ENCODE results near the gene RNASE1. TPM values are rescaled to one million over a fixed set of nuclear protein-coding genes. Genes with fewer than 3 reads are reported as not detected.
"Not testable (repeated sequence)": the region's sequence is repeated elsewhere in the genome, so short reads cannot be mapped to it uniquely, and the experiment has no call there.

RNASE1 gene
- total and polyA plus RNA-seq, 2 donors (not counting 1 experiment from before 2014, with no cell fraction given) = 0.25 to 0.81 TPM

DNA sequence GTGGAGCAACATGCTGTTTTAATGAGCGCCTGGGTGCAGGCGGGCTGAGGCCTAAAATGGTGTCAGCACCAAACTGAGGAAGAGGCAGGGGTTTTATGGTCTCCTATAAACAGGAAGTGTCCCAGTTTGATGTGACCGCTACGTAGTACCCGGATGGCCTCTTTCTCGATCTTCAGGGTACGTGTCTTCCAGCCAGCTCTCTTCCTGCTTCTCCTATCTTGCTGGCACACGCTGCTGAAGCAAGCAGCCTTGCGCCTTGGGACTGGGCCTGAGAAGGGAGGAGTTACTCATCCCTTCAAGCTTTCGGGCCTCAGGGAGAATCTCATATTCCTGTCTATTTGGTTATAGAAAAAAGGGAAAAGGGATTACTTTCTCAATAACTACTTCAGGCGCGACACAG lies 28.2 kb upstream of the RNASE1 start:
- POLR2A ChIA-PET = no interaction called here
- Mint-ChIP-seq H3K9me3 (ENCODE audit: insufficient read depth) (no peaks in the 10 kb centered on the region), H3K27me3 (peaks cover 6% of the 10 kb centered on the region), H3K4me3 (no peak overlapping the region), H3K4me1 (no peaks in the 10 kb centered on the region), H3K27ac (no peak overlapping the region)
- H4K20me1 ChIP-seq (ENCODE audit: control insufficient read depth, insufficient read depth, low read length, poor library complexity, severe bottlenecking) = no peaks in the 10 kb centered on the region
- DNase-seq (no peak), ATAC-seq (ENCODE audit: low read depth) (no peak)
- no peaks in the 10 kb centered on the region for H3K4me1 ChIP-seq (ENCODE audit: control insufficient read depth in 2 of 2, insufficient read depth in 2 of 2, low read length in 2 of 2)
- no peaks in the 10 kb centered on the region for H3K79me2 ChIP-seq (ENCODE audit: control insufficient read depth, insufficient read depth, low read length)
- H2AFZ ChIP-seq (ENCODE audit: insufficient read depth, low read depth, low read length, poor library complexity, severe bottlenecking) = no peak overlapping the region
- no peaks in the 10 kb centered on the region for H3K36me3 ChIP-seq (replicated peaks in 1 of 2; ENCODE audit: control extremely low read depth in 1 of 2, control insufficient read depth in 1 of 2, extremely low read depth in 1 of 2, insufficient read depth in 2 of 2, low read length in 1 of 2)
- no peaks in the 10 kb centered on the region for H3K27me3 ChIP-seq (replicated peaks in 1 of 4; ENCODE audit: control extremely low read depth in 1 of 4, control insufficient read depth in 3 of 4, insufficient read depth in 4 of 4, low read length in 3 of 4)
- TF ChIP-seq EZH2 (IDR thresholded peaks at IDR 0.05; ENCODE audit: borderline replicate concordance, insufficient read depth, low read depth, low read length, poor library complexity, severe bottlenecking) = no peak
- TF ChIP-seq, protein P1, sequence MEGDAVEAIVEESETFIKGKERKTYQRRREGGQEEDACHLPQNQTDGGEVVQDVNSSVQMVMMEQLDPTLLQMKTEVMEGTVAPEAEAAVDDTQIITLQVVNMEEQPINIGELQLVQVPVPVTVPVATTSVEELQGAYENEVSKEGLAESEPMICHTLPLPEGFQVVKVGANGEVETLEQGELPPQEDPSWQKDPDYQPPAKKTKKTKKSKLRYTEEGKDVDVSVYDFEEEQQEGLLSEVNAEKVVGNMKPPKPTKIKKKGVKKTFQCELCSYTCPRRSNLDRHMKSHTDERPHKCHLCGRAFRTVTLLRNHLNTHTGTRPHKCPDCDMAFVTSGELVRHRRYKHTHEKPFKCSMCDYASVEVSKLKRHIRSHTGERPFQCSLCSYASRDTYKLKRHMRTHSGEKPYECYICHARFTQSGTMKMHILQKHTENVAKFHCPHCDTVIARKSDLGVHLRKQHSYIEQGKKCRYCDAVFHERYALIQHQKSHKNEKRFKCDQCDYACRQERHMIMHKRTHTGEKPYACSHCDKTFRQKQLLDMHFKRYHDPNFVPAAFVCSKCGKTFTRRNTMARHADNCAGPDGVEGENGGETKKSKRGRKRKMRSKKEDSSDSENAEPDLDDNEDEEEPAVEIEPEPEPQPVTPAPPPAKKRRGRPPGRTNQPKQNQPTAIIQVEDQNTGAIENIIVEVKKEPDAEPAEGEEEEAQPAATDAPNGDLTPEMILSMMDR (IDR thresholded peaks at IDR 0.05) = no peak
- intact Hi-C loops (cut with micrococcal nuclease) = no loop called here
- CTCF ChIA-PET = interaction anchor here (0.6 kb wide), 1 partner anchor 121 kb away, joined by 3 read pairs; no protein-coding TSS in a partner anchor
- WGBS (ENCODE audit: insufficient coverage) = 96% methylated on average over 4 of the region's 12 CpGs
- no peak overlapping the region for H3K9ac ChIP-seq (ENCODE audit: low read length)
- H3K27ac ChIP-seq (ENCODE audit: low read length in 2 of 2) = no peak overlapping the region
- no peak overlapping the region for H3K4me2 ChIP-seq (replicated peaks; ENCODE audit: low read depth, low read length, poor library complexity, severe bottlenecking)
- H3K9me3 ChIP-seq (ENCODE audit: control extremely low read depth in 1 of 3, control insufficient read depth in 2 of 3, insufficient read depth in 1 of 3, low read length in 2 of 3) = peaks cover 0 to 15% (median 0%) of the 10 kb centered on the region in 3 donors
- H3K4me3 ChIP-seq (ENCODE audit: control extremely low read depth in 1 of 5, extremely low read depth in 1 of 5, insufficient read depth in 1 of 5, low read depth in 2 of 5, low read length in 4 of 5) = no peak overlapping the region

DNA sequence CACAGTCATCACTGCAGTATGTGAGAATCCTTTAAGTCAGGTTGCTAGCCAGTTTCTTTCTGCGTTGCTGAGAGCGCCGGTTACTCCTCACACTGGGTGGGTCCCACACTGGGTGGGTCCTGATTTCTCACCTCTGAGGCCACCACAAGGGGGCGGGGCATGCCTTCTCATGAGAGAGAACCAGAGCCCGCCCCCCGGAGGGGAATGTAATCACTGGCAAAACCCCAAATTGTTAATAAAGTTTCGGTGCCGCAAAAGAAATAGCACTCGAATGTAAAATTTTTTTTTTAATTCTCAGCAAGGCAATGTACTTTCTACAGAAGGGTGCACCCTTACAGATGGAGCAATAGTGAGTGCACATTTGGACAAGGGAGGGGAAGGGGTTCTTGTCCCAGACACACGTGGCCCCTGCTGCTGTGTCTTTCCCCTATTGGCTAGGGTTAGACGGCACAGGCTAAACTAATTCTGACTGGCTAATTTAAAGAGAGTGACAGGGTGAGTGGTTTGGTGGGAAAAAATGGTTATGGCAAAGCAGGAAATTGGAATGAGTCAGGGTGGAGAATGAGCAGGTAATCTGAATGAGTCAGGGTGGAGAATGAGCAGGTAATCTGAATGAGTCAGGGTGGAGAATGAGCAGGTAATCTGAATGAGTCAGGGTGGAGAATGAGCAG lies 25.5 kb upstream of the RNASE1 start:
- H3K4me2 ChIP-seq (replicated peaks; ENCODE audit: low read depth, low read length, poor library complexity, severe bottlenecking) = not testable (repeated sequence)

More for the DNA sequence above, 25.5 kb upstream of the RNASE1 start:
- H2AFZ ChIP-seq (ENCODE audit: insufficient read depth, low read depth, low read length, poor library complexity, severe bottlenecking); H3K9ac ChIP-seq (ENCODE audit: low read length); CTCF ChIA-PET; H3K4me1 Mint-ChIP-seq; H3K4me3 ChIP-seq (ENCODE audit: control extremely low read depth in 1 of 5, extremely low read depth in 1 of 5, insufficient read depth in 1 of 5, low read depth in 2 of 5, low read length in 4 of 5); DNase-seq; H3K36me3 ChIP-seq (replicated peaks in 1 of 2; ENCODE audit: control extremely low read depth in 1 of 2, control insufficient read depth in 1 of 2, extremely low read depth in 1 of 2, insufficient read depth in 2 of 2, low read length in 1 of 2); H3K4me3 Mint-ChIP-seq; H3K79me2 ChIP-seq (ENCODE audit: control insufficient read depth, insufficient read depth, low read length); ATAC-seq (ENCODE audit: low read depth); H3K9me3 Mint-ChIP-seq (ENCODE audit: insufficient read depth); POLR2A ChIA-PET; H3K27me3 ChIP-seq (replicated peaks in 1 of 4; ENCODE audit: control extremely low read depth in 1 of 4, control insufficient read depth in 3 of 4, insufficient read depth in 4 of 4, low read length in 3 of 4); H3K27ac ChIP-seq (ENCODE audit: low read length in 2 of 2); H3K27ac Mint-ChIP-seq; intact Hi-C loops (cut with micrococcal nuclease); H3K4me1 ChIP-seq (ENCODE audit: control insufficient read depth in 2 of 2, insufficient read depth in 2 of 2, low read length in 2 of 2); H4K20me1 ChIP-seq (ENCODE audit: control insufficient read depth, insufficient read depth, low read length, poor library complexity, severe bottlenecking): not testable (repeated sequence)
- WGBS (ENCODE audit: insufficient coverage) = 93% methylated on average over 7 of the region's 11 CpGs
- peaks cover 0 to 14% (median 0%) of the 10 kb centered on the region in 3 donors for H3K9me3 ChIP-seq (ENCODE audit: control extremely low read depth in 1 of 3, control insufficient read depth in 2 of 3, insufficient read depth in 1 of 3, low read length in 2 of 3)
- H3K27me3 Mint-ChIP-seq = peaks cover 14% of the 10 kb centered on the region

Data from B cell (primary cell).